Stimulated activated CD4-positive, alpha-beta T cell treated with anti-CD3 and anti-CD28 coated beads, Interleukin-15, amount 100 ng/mL, for 48 hours (primary cell): ENCODE data around the gene DIAPH3.
"Not testable (repeated sequence)": the region's sequence is repeated elsewhere in the genome, so short reads cannot be mapped to it uniquely, and the experiment has no call there.

Experiments used
- DNase-seq, 2 donors: peaks; one replicate each; pipeline ENCODE4 v3.0.0-alpha.2; 2020; ENCODE audit warnings: low read depth in 2 of 2

The DIAPH3 gene

GRCh38 chr13:60094385-60095088 is 69.2 kb downstream of the DIAPH3 start:
- no peak for DNase-seq

- no peak for DNase-seq
Measured at GRCh38 chr13:60093425-60094019, 70.2 kb downstream of the DIAPH3 start.

GRCh38 chr13:60091573-60091972 is 72.2 kb downstream of the DIAPH3 start:
- DNase-seq = no peak

- no peak for DNase-seq
Measured at GRCh38 chr13:60090574-60090973, 73.2 kb downstream of the DIAPH3 start.

- DNase-seq = not testable (repeated sequence)
Measured at GRCh38 chr13:60083780-60084179, 79.9 kb downstream of the DIAPH3 start.

- DNase-seq = no peak
Measured at GRCh38 chr13:60080850-60081249, 82.9 kb downstream of the DIAPH3 start.

- no peak for DNase-seq
Measured at GRCh38 chr13:60078226-60078625, 85.5 kb downstream of the DIAPH3 start.

- no peak for DNase-seq
Measured at GRCh38 chr13:60075850-60076249, 87.9 kb downstream of the DIAPH3 start.

GRCh38 chr13:60074397-60074796 is 89.3 kb downstream of the DIAPH3 start:
- DNase-seq = no peak

- DNase-seq = no peak
Measured at GRCh38 chr13:60066226-60066625, 97.5 kb downstream of the DIAPH3 start.

GRCh38 chr13:60062502-60062901 is 101.2 kb downstream of the DIAPH3 start:
- DNase-seq = no peak

GRCh38 chr13:60061737-60062136 is 102.0 kb downstream of the DIAPH3 start:
- DNase-seq = no peak

- no peak for DNase-seq
Measured at GRCh38 chr13:60051754-60052285, 111.9 kb downstream of the DIAPH3 start.

GRCh38 chr13:60048353-60048752 is 115.4 kb downstream of the DIAPH3 start:
- DNase-seq = not testable (repeated sequence)

GRCh38 chr13:60047918-60048317 is 115.8 kb downstream of the DIAPH3 start:
- no peak for DNase-seq

- no peak for DNase-seq
Measured at GRCh38 chr13:60044321-60044720, 119.4 kb downstream of the DIAPH3 start.

- DNase-seq = no peak
Measured at GRCh38 chr13:60043262-60043661, 120.5 kb downstream of the DIAPH3 start.

GRCh38 chr13:60040668-60041067 is 123.1 kb downstream of the DIAPH3 start:
- DNase-seq = not testable (repeated sequence)

- no peak for DNase-seq
Measured at GRCh38 chr13:60035874-60036273, 127.9 kb downstream of the DIAPH3 start.

GRCh38 chr13:60032851-60033250 is 130.9 kb downstream of the DIAPH3 start:
- DNase-seq = no peak

GRCh38 chr13:60028021-60028420 is 135.7 kb downstream of the DIAPH3 start:
- DNase-seq = no peak

GRCh38 chr13:60026286-60026685 is 137.4 kb downstream of the DIAPH3 start:
- DNase-seq = no peak

GRCh38 chr13:60020288-60020687 is 143.4 kb downstream of the DIAPH3 start:
- DNase-seq = no peak
